ENCODE results near the gene NOTCH2. TPM values are rescaled to one million over a fixed set of nuclear protein-coding genes. Genes with fewer than 3 reads are reported as not detected.

NOTCH2 gene
- total RNA-seq, 2 donors from 2014 or later: 171 to 190 TPM

DNA sequence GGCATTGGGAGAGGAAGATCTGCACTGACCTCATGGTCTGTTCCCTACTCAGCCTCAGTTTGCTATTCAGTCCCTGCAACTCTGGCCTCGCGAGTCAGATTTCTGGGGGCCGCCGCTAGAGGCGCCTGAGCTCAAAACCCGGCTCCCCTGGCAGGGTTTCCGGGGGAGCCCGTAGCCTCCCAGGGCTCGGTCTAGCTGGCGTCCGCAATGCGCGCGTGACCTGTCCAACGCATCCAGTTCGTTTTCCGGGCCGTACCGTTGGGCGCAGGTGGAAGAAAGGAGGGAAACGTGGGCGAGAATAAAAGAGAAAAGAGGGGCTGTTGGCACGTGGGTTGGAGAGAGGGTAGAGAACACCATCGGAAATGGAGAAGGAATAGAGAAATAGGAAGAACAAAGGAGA lies 173.2 kb downstream of the NOTCH2 start, which contains the start of gene ADAM30:
Gene ADAM30, minus strand, starts transcription at position 213 of the 400 bp plus-strand sequence. Its CDS starts 179 bp downstream, at position 34.
- Histone ChIP-seq H3K4me1 (ENCODE audit: control insufficient read depth in 1 of 2, low read depth in 2 of 2) (no peaks in the 10 kb centered on the region), H3K4me3 (no peak within 1 kb of the TSS), H3K27ac (no peak within 1 kb of the TSS), H3K27me3 (replicated peaks; ENCODE audit: insufficient read depth) (no peaks in the 10 kb centered on the region), H3K36me3 (no peaks in the 10 kb centered on the region), H3K9me3 (no peaks in the 10 kb centered on the region)
- DNase-seq (ENCODE audit: low spot score) (no peak), ATAC-seq (ENCODE audit: insufficient number of reproducible peaks, low FRiP score, low read depth) (no peak)
- TF ChIP-seq, protein P1, sequence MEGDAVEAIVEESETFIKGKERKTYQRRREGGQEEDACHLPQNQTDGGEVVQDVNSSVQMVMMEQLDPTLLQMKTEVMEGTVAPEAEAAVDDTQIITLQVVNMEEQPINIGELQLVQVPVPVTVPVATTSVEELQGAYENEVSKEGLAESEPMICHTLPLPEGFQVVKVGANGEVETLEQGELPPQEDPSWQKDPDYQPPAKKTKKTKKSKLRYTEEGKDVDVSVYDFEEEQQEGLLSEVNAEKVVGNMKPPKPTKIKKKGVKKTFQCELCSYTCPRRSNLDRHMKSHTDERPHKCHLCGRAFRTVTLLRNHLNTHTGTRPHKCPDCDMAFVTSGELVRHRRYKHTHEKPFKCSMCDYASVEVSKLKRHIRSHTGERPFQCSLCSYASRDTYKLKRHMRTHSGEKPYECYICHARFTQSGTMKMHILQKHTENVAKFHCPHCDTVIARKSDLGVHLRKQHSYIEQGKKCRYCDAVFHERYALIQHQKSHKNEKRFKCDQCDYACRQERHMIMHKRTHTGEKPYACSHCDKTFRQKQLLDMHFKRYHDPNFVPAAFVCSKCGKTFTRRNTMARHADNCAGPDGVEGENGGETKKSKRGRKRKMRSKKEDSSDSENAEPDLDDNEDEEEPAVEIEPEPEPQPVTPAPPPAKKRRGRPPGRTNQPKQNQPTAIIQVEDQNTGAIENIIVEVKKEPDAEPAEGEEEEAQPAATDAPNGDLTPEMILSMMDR (IDR thresholded peaks at IDR 0.05): no peak

DNA sequence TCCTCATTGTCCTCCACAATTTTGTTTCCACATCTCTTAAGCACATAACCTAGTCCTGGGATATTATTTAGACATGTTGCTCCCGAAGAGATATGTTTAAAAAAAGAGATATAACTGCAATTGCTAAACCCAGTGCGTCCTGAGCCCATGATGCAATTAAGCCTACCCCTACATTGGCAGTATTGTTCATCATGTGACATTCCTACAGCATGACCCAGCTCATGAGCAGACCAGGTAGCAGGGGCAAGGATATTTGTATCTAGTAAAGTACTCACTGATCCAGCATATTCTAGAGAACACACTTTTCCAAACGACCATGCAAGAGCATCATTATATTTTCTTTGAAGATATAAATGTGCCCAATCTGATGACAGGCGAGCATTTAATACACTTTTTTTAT lies 174.4 kb downstream of the NOTCH2 start:
- TF ChIP-seq, protein P1 (IDR thresholded peaks at IDR 0.05): no peak
- no peak for DNase-seq (ENCODE audit: low spot score)
- Histone ChIP-seq H3K9me3 (no peaks in the 10 kb centered on the region), H3K27ac (no peak overlapping the region), H3K27me3 (replicated peaks; ENCODE audit: insufficient read depth) (no peaks in the 10 kb centered on the region), H3K4me1 (ENCODE audit: control insufficient read depth in 1 of 2, low read depth in 2 of 2) (no peaks in the 10 kb centered on the region), H3K36me3 (no peaks in the 10 kb centered on the region), H3K4me3 (no peak overlapping the region)
- ATAC-seq (ENCODE audit: insufficient number of reproducible peaks, low FRiP score, low read depth): no peak

GRCh38 chr1:119893827-119894700 lies 175.4 kb downstream of the NOTCH2 start:
- Histone ChIP-seq H3K27ac (no peak overlapping the region), H3K4me1 (ENCODE audit: control insufficient read depth in 1 of 2, low read depth in 2 of 2) (no peaks in the 10 kb centered on the region), H3K9me3 (no peaks in the 10 kb centered on the region), H3K27me3 (replicated peaks; ENCODE audit: insufficient read depth) (no peaks in the 10 kb centered on the region), H3K36me3 (no peaks in the 10 kb centered on the region), H3K4me3 (no peak overlapping the region)
- DNase-seq (ENCODE audit: low spot score) (no peak), ATAC-seq (ENCODE audit: insufficient number of reproducible peaks, low FRiP score, low read depth) (no peak)
- TF ChIP-seq, protein P1 (IDR thresholded peaks at IDR 0.05): no peak

- Histone ChIP-seq H3K4me1 (ENCODE audit: control insufficient read depth in 1 of 2, low read depth in 2 of 2) (no peaks in the 10 kb centered on the region), H3K4me3 (no peak overlapping the region), H3K27me3 (replicated peaks; ENCODE audit: insufficient read depth) (no peaks in the 10 kb centered on the region), H3K9me3 (no peaks in the 10 kb centered on the region), H3K27ac (no peak overlapping the region), H3K36me3 (no peaks in the 10 kb centered on the region)
- DNase-seq (ENCODE audit: low spot score) (no peak), ATAC-seq (ENCODE audit: insufficient number of reproducible peaks, low FRiP score, low read depth) (no peak)
- TF ChIP-seq, protein P1 (IDR thresholded peaks at IDR 0.05): no peak
Observed at GRCh38 chr1:119893238-119893791, 176.1 kb downstream of the NOTCH2 start.

GRCh38 chr1:119891386-119891785 lies 178.1 kb downstream of the NOTCH2 start:
- DNase-seq (ENCODE audit: low spot score): no peak
- no peaks in the 10 kb centered on the region for H3K9me3 ChIP-seq
- no peaks in the 10 kb centered on the region for H3K27me3 ChIP-seq (replicated peaks; ENCODE audit: insufficient read depth)
- H3K4me3 ChIP-seq: no peak overlapping the region
- TF ChIP-seq, protein P1 (IDR thresholded peaks at IDR 0.05): no peak
- no peak overlapping the region for H3K27ac ChIP-seq
- no peaks in the 10 kb centered on the region for H3K36me3 ChIP-seq
- ATAC-seq (ENCODE audit: insufficient number of reproducible peaks, low FRiP score, low read depth): no peak
- H3K4me1 ChIP-seq (ENCODE audit: control insufficient read depth in 1 of 2, low read depth in 2 of 2): no peaks in the 10 kb centered on the region

All from thoracic aorta (tissue), 2 donors.